NB4 (cell line): ENCODE results near the gene IGF2BP3.

ENCODE experiments used
- DNase-seq: peaks from one replicate; pipeline ENCODE4 v3.0.0; 2010; ENCODE audit warnings: low read depth
- H3K4me3 ChIP-seq: one replicate; pipeline ENCODE4 v1.5.1; 2011; ENCODE audit warnings: mild to moderate bottlenecking, low read depth, low read length, moderate library complexity
- CTCF ChIP-seq: IDR thresholded peaks from one replicate; pipeline ENCODE4 v1.5.1; 2012; ENCODE audit warnings: low read depth, low read length
- MAX ChIP-seq: IDR thresholded peaks from 2 replicates; pipeline ENCODE4 v1.6.1; 2011; ENCODE audit warnings: low read depth, low read length
- MYC ChIP-seq: IDR thresholded peaks from 2 replicates; pipeline ENCODE4 v1.6.1; 2011; ENCODE audit warnings: low read depth, low read length
- POLR2A ChIP-seq: IDR thresholded peaks from 2 replicates; pipeline ENCODE4 v1.6.1; 2011; ENCODE audit warnings: mild to moderate bottlenecking; ENCODE audit not compliant: insufficient read length; ENCODE audit errors: extremely low read depth

The IGF2BP3 gene

GRCh38 chr7:23272275-23272674, 198.0 kb downstream of the IGF2BP3 start:
- H3K4me3 ChIP-seq, result no peak overlapping the region
- no peak for DNase-seq

DNA sequence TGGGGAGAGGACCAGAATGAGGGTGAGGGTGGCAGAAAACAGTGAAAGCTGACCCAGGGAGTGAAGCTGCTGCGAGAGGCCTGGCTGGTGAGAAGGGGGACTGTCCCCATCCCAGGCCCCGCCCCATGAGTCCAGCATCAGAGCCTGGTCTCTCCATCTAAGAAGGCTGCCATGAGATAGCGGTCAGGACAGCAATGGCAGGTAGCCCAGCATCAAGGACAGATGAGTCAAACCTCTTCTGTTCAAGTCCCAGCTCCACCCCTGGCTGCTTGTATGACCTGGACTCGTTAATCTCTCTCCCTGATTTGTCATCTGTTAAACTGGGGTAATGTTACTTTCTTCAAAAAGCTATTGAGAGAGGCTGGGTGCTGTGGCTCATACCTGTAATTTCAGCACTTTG, 201.5 kb downstream of the IGF2BP3 start:
- no peak for TF ChIP-seq MYC
- no peak for TF ChIP-seq MAX
- TF ChIP-seq CTCF, result no peak
- no peak for TF ChIP-seq POLR2A
- no peak for DNase-seq
- no peak overlapping the region for H3K4me3 ChIP-seq

More at GRCh38 chr7:23272275-23272674, 198.0 kb downstream of the IGF2BP3 start:
- no peak for TF ChIP-seq CTCF
- TF ChIP-seq POLR2A, result no peak
- TF ChIP-seq MYC, result no peak
- TF ChIP-seq MAX, result no peak

- no peak overlapping the region for H3K4me3 ChIP-seq
- TF ChIP-seq POLR2A, result no peak
- no peak for DNase-seq
Measured at GRCh38 chr7:23268167-23268566, 202.1 kb downstream of the IGF2BP3 start.

DNA sequence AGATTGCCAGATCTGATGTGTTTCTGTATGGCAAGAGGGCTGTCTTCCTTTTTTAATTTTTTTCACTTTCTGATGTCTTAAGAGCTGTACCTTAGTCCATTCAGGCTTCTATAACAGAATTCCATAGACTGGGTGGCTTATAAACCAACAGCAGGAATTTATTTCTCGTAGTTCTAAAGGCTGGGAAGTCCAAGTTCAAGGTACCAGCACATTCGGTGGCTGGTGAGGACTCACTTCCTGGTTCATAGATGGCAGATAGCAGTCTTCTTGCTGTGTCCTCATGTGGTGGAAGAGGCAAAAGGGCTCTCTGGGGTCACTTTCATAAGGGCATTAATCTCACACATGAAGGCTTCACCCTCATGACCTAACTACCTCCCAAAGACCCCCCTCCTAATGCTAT, 202.9 kb downstream of the IGF2BP3 start:
- TF ChIP-seq MAX (no peak), CTCF (no peak), POLR2A (no peak), MYC (no peak)
- H3K4me3 ChIP-seq, result no peak overlapping the region
- no peak for DNase-seq

- no peak for DNase-seq
- no peak overlapping the region for H3K4me3 ChIP-seq
- TF ChIP-seq MYC, result no peak
- TF ChIP-seq POLR2A, result no peak
- no peak for TF ChIP-seq CTCF
- no peak for TF ChIP-seq MAX
Measured at GRCh38 chr7:23266918-23267317, 203.4 kb downstream of the IGF2BP3 start.

DNA sequence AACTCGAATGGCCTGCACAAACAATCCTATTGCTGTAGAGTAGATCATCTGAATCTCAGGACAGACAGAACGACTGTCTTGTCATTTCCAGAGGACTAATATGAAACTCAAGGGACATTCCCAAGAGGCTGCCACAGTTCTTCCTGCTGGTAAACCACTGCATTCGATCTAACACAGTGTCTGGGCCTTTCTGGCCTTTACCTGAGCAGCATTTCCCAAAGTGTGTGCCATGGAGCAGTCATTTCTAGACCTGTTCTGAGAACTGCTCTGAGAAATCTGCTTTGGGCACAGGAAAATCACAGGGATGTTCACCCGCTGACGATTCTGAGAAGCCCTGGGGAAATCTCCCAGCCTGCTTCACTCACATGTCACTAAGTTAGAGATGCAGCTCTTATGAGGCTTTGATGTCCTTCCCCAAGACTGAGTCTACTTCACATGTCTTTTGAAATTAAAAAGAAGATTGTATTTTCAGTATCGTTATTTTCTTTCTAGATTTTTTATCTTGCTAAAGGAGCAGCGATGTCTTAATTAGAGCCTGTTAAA, 205.3 kb downstream of the IGF2BP3 start:
- TF ChIP-seq MAX (no peak), CTCF (no peak), POLR2A (no peak), MYC (no peak)
- DNase-seq, result no peak
- no peak overlapping the region for H3K4me3 ChIP-seq
